ENCODE results near the gene GALM. TPM values are rescaled to one million over a fixed set of nuclear protein-coding genes. Genes with fewer than 3 reads are reported as not detected.

The GALM gene
- total RNA-seq, 2 donors from 2014 or later = 10.8 to 18.3 TPM

GRCh38 chr2:38783586-38783985, 117.7 kb downstream of the GALM start:
- intact Hi-C loops (cut with DNase I) = no loop called here
- no peak for DNase-seq (ENCODE audit: low spot score)

Other genes starting within 250 kb of the GALM start
- 10 to 100 TPM; 54.6 to 55.6 TPM for gene HNRNPLL, start 63.2 kb upstream of the GALM start, total RNA-seq
- 100 to 1,000 TPM in 1 of 2 donors, 10 to 100 TPM in 1; 95.3 to 103 TPM for gene SRSF7, start 85.2 kb downstream of the GALM start, total RNA-seq
- gene GEMIN6, start 112.1 kb downstream of the GALM start, total RNA-seq = 1 to 10 TPM; 9.0 to 9.3 TPM
- gene DHX57, start 209.8 kb downstream of the GALM start, total RNA-seq = 10 to 100 TPM; 13.6 to 21.0 TPM
- 10 to 100 TPM; 11.2 to 14.9 TPM for gene MORN2, start 209.9 kb downstream of the GALM start, total RNA-seq
- 1 to 10 TPM in 1 of 2 donors, under 1 TPM in 1; 0.48 to 1.1 TPM for gene ARHGEF33, start 223.8 kb downstream of the GALM start, total RNA-seq